GM19240 (cell line): ENCODE data around the gene PTPN14.

Experiments
- DNase-seq: peaks from one replicate; pipeline ENCODE4 v3.0.0; 2011; ENCODE audit warnings: low spot score; ENCODE audit not compliant: insufficient read length

Gene PTPN14

DNA sequence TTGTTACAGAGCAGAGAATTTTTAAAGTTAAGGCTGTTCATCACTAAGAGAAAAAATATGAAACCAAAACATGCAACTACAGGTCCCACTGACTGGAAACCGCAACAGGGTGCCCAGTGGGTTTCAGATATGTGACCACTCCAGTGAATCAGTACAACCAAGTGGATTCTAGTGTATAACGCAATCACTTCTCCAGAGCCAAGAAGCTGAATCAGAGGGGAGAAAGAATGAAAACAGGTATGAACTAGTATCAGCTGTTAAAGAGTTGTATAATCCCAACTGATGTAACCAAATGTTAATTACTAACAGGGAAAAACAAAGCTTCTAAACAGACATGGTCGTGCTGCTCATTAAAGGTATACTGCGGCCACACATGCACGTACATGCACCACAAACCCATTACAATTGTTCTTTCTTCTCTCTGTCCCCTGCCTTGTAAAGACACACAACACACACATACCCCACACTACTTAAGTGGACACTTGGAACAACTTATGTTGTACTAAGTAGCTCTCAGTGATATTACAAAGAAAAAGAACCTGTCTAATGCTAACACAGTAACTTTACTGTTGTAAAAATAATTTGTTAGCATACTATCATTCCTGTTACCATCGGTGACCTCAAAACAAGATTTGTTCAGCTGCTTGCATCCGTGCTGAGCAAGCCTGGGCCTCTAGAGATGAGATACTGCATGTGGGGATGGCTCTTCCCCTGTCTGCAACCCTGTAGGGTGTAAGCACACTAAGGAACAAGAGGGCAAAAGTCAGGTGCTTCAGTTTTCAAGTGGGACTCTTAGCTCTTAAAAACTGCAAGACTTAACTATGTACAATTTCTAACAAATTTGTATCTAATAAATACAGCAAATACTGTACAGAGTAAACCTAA, 74.2 kb downstream of the PTPN14 start:
- DNase-seq: no peak

- DNase-seq: no peak
Measured at GRCh38 chr1:214476229-214476985, 75.0 kb downstream of the PTPN14 start.

GRCh38 chr1:214475746-214476145, 75.7 kb downstream of the PTPN14 start:
- no peak for DNase-seq

DNA sequence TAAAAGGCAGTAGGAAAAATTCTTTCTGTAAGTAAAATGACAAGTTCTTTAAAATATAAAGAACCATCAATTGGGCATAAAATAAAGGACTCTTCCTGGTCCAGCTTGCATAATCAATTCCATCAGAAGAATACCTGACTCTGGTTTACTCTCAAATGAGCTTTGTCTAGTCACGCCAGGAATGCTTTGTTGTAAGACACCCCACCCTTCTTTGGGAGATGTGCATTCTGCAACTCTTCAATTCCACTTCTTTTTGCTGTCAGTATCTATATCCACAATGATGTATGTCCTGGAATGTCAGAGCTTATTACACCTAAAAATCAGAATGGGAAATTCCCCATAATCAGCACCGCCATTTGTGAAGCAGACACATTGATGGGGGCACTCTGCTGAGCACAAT, 76.1 kb downstream of the PTPN14 start:
- DNase-seq: no peak

- DNase-seq: no peak
Measured at GRCh38 chr1:214474467-214474866, 76.9 kb downstream of the PTPN14 start.

DNA sequence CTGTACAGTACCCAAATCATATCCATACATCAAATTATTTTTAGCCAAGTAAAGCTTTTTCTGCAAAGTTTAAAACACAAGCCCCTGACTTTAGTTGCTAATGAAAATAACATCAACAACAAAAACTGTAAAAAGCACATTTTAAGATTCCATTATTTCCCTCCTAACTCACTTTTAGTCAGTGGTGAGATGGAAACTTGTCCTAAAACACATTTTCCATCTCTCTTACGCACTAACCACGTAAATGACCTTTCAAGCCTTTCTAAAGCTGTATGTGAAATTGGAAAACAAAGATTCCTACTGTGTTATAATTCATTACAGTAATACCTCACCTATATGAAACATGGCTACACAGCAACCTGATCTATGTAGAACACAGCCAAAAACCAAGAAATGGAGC, 77.5 kb downstream of the PTPN14 start:
- DNase-seq: no peak

DNA sequence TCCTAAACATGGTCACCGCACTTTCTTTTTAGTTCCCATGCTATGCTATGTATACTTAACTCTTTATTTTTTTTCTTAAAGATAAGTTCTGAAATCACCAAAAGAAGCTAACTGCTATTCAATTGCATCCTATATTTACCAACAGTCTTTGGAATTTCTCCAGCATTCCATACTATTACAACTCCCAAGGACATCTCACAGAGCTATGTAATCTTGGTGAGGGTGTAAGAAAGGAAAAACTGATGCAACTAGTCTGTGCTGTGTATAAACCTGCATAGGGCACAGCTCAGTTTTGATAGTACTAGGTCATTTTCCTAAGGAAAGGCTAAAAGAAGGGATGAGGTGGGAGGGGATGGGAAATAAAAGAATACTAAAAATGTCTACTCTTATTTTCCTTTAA, 78.0 kb downstream of the PTPN14 start:
- DNase-seq: no peak

DNA sequence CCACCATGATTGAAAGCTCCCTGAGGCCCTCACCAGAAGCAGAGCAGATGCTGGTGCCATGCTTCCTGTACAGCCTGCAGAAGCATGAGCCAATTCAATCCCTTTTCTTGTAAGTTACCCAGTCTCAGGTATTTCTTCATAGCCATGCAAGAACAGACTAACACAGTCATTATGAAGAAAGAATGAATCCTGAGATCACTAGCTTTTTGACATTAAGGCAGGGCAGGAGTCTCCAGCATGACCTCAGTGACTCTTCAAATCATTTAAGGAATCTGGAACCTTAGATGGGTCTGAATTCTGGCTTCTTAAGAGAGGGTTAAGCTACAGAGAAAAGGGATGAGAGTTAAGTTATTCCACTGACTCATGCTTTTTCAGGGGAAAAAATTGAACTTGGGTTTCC, 79.0 kb downstream of the PTPN14 start:
- no peak for DNase-seq

DNA sequence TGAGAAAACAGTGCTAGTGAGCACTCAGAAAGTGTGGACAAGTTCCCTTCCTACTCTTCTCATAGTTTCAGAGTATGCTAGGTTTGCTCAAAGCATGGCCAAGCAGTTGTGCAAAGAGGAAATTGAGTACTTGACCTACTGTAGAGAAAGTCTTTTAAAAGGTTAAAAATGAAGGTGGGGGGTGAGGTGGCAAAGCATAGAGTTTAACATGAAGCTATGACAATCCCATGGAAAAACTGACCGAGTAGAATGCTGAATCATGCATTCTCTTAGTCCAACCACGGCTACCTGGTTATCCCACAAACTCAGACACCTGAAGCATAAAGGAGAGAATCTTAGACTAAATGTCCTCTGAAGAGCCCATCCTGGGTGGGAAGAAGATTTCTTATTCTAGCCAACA, 79.9 kb downstream of the PTPN14 start:
- no peak for DNase-seq

- no peak for DNase-seq
Measured at GRCh38 chr1:214470132-214470531, 81.3 kb downstream of the PTPN14 start.

DNA sequence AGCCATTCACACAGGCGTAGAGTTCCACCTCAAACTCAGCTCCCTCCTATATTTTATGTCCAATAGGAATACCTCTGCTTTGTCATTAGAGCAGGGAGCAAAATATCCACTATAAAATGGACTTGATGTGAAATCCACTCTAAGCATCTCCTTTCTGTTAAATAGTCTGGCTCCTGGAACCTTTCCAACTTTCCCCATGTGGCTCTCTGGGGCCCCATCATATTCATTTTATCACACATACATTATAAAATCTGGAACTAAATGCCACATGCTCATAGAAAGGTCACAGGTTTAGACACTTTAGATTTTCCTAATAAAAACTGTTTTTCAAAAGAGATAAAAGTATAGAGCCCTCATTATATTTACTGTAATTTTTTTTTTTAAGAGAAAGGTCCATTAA, 82.1 kb downstream of the PTPN14 start:
- DNase-seq: no peak

DNA sequence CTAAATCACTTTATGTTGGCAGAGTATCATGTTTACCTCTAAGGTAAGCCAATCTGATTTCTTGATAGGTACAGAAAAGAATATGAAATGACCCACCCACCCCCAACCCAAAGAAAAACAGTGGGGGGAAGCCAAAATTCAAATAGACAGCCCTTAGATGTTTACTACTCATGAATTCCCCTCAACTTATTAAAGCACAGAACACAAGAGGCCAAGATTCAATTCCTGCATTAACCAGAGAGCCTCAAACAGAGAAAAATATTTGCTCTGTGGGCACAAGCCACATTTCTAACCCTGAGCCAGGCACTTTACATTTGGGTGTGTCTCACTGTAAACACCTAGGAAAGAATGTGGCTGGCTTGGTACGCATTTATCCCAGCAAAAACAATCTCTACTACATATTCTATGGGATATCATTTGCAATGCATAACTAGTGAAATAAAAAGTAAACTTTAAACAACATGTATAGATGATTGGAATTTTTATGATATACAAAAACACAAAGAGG, 84.3 kb downstream of the PTPN14 start:
- no peak for DNase-seq

DNA sequence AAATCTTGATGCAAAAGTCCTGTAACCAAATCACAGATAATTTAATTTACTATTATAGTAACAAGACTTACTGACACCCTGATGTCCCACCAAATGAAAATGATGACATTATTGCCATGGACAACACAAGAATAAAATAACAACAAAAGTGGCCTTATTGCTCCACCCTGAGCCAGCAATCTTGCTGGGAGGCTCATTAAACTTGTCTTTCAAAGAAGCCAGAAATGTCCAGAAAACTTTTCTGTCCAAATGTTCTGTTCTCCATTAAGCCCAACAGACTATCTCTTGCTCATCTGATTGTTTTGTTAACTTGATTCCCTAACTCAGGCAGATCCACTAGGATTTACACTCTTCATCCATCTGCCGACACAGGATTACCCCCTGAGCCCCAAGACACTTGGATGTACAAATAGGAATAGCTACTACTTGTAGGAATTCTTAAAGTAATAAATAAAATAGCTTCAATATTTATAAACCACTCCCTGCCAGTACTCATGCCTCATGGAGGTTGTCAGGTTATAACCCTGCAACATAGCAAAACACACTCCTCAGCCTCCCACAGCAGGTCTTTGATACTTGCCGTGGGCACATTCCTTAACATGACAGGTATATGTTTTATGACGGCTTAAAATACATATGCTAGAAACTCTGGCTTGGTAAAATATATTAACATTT, 84.9 kb downstream of the PTPN14 start:
- no peak for DNase-seq

DNA sequence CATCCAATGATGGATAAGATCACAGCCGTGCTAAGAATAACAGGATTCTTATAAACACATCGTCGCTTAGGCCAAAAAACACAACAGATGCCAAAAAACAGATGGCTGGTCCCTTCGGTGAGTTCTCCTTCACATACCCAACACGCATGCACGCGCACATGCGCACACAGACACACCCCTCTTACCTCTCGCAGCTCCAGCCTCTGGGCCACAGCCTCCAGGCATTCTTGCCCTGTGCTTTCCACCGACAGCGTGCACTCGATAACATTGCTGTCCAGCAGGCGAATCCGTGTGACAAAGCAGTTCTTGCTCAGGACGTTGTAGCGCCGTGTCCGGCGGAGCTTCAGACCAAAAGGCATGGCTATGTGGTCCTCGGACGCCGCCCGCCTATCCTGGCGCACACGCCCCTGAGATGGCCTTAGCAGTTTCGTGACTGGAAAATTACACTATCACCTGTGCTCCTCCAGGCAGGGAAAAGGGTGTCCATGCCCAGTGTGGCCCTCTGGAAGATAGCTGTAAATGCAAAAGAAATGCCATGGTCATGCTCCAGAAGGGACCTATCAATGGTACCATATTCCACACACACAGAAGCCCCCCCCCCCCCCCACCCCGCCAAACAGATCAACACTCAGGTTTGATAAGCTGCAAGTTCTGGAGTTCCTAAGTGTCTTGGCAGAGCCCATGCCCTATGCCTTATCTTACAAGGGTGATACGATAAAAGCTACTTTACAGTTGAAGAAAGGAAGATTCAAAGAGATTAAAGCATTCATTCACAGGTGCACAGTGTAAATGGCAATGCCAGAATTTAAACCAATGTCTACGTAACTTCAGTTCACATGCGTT, 86.7 kb downstream of the PTPN14 start:
- DNase-seq: no peak

DNA sequence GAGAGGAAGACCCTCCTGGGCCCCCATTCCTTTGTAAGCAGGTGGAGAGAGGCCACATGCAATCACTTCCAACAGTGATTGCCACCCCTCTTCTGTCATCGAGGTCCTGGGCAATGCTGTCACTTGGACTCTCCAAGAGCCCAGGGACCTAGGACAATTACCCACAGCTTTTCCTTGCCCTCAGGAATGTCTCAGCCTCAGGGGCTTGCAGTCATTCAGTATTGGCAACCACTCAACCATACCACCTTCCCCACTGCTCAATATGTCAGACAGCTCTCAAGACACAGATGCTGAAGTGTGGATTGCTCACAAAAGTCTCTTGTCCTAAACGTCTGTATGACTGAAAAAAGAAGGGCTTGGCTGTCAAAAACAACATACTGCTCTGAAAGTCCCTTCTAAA, 87.8 kb downstream of the PTPN14 start:
- no peak for DNase-seq

- DNase-seq: no peak
Measured at GRCh38 chr1:214462882-214463281, 88.5 kb downstream of the PTPN14 start.

DNA sequence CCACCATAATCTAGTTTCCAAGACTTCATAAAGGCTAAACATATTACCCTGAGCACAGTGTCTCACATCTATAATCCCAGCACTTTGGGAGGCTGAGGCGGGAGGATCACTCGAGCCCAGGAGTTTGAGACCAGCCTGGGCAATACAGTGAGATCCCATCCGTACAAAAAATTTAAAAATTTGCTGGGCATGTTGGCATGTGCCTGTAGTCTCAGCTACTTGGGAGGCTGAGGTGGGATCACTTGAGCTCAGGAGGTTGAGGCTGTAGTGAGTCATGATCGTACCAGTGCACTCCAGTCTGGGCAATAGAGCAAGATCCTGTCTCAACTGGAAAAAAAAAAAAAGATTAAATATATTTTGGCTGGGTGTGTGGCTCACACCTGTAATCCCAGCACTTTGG, 90.1 kb downstream of the PTPN14 start:
- DNase-seq: no peak

- DNase-seq: no peak
Measured at GRCh38 chr1:214460304-214460916, 91.0 kb downstream of the PTPN14 start.

DNA sequence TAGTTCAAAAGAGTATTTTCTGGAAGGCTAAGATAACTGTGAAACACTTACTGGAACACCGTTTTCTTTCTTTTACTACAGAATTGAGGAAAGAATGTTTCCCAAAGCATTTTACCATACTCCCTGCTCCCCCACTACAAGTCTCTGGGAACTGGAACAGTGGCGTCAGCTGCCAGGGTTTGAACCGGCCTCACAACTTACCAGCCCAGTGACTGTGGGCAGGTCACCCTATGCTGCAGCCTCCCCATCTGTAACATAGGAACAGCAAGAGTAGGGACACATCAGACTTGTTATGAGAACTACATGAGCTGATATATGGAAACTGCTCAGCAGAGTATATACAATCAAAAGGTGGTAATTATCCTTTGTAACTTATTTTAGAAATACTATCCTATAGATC, 91.5 kb downstream of the PTPN14 start:
- DNase-seq: no peak

- no peak for DNase-seq
Measured at GRCh38 chr1:214458541-214458940, 92.9 kb downstream of the PTPN14 start.
